K562 (cell line): ENCODE data around the gene CCL3. TPM values are rescaled to one million over a fixed set of nuclear protein-coding genes. Genes with fewer than 3 reads are reported as not detected.

Experiments
- ATAC-seq: fragments of 200-7000 bp; cut with Tn5 transposase; 3 replicates; pipeline ENCODE4 v1.9.1; 2020; ENCODE audit warnings: moderate library complexity
- BruUV-seq: library from RNA; stranded (reverse); fragments of 400-500 nt; replicated peaks from 2 replicates; lab custom pipeline; 2021; lab: Mats Ljungman, UMichigan
- CTCF ChIA-PET: fragments of 300-600 bp; formaldehyde crosslinking; extraction: SDS; loops from one replicate; lab custom pipeline; 2021; ENCODE audit warnings: low intra/inter-chr PET ratio; lab: Yijun Ruan, JAX
- POLR2A ChIA-PET: fragments of 300-600, 350-650 bp; sonication (Branson Sonifier 250); formaldehyde crosslinking; extraction: SDS; loops from one replicate; lab custom pipeline; 2021; ENCODE audit warnings: antibody characterized with exemption, inconsistent platforms; lab: Yijun Ruan, JAX
- DNase-seq, 4 experiments: peaks; one replicate each; pipeline versions ENCODE4 v3.0.0 to v3.0.0-alpha.2; 2011 to 2018; ENCODE audit warnings: low spot score in 3 of 4, mixed read lengths in 3 of 4; ENCODE audit errors: extremely low read depth in 1 of 4
- FAIRE-seq: peaks from 2 replicates; lab custom pipeline; 2011; peaks lifted over from hg19 to GRCh38; lab: Jason Lieb, UNC
- H2AFZ ChIP-seq: 2 replicates; pipeline ENCODE4 v1.6.0; 2011; ENCODE audit warnings: low read depth, low read length, control low read depth, inconsistent platforms
- H3K27ac ChIP-seq: fragments of 200-600 bp; 3 replicates; pipeline ENCODE4 v1.8.0; 2011; ENCODE audit warnings: low read depth, mild to moderate bottlenecking, control low read depth, inconsistent platforms, low read length, moderate library complexity, mixed read lengths; ENCODE audit errors: extremely low read depth
- H3K27me3 ChIP-seq, 2 experiments: fragments of 300-600 bp in 1 of 2; 2 replicates in 1 of 2; 3 replicates in 1 of 2; pipeline versions ENCODE4 v1.6.0 to v1.8.0; 2011; ENCODE audit warnings: inconsistent platforms in 2 of 2, low read length in 2 of 2, mild to moderate bottlenecking in 1 of 2, mixed read lengths in 1 of 2, moderate library complexity in 1 of 2; ENCODE audit not compliant: control insufficient read depth in 2 of 2, insufficient read depth in 2 of 2
- H3K36me3 ChIP-seq: fragments of 300-600 bp; 3 replicates; pipeline ENCODE4 v1.8.0; 2011; ENCODE audit warnings: mild to moderate bottlenecking, low read length, inconsistent platforms; ENCODE audit not compliant: control insufficient read depth, insufficient read depth
- H3K4me1 ChIP-seq, 2 experiments: fragments of 200-600 bp in 1 of 2; replicated peaks in 1 of 2; 2 replicates in 1 of 2; 3 replicates in 1 of 2; pipeline versions ENCODE4 v1.5.1 to v1.8.0; 2011; ENCODE audit warnings: inconsistent platforms in 2 of 2, low read length in 2 of 2, mild to moderate bottlenecking in 1 of 2, mixed read lengths in 1 of 2, moderate library complexity in 1 of 2; ENCODE audit not compliant: control insufficient read depth in 2 of 2, insufficient read depth in 2 of 2
- H3K4me2 ChIP-seq: 2 replicates; pipeline ENCODE4 v1.6.1; 2011; ENCODE audit warnings: low read length, control low read depth, inconsistent platforms, mixed read lengths; ENCODE audit not compliant: insufficient read depth
- H3K4me3 ChIP-seq: fragments of 200-600 bp; sonication (generic), shearing (Covaris generic); 2 replicates; pipeline ENCODE4 v1.5.1; 2016; ENCODE audit warnings: control low read depth, inconsistent platforms
- H3K79me2 ChIP-seq: fragments of 200-600 bp; 3 replicates; pipeline ENCODE4 v1.8.0; 2011; ENCODE audit warnings: low read length, inconsistent platforms; ENCODE audit not compliant: control insufficient read depth, insufficient read depth
- H3K9ac ChIP-seq, 2 experiments: 2 replicates each; pipeline versions ENCODE4 v1.6.0 to v1.6.1; 2011; ENCODE audit warnings: low read depth in 2 of 2, low read length in 2 of 2, control low read depth in 1 of 2, inconsistent platforms in 1 of 2, mild to moderate bottlenecking in 1 of 2, mixed read lengths in 1 of 2; ENCODE audit not compliant: insufficient read depth in 1 of 2
- H3K9me1 ChIP-seq: one replicate; pipeline ENCODE4 v1.6.0; 2011; ENCODE audit warnings: inconsistent platforms, mild to moderate bottlenecking, low read length, moderate library complexity; ENCODE audit not compliant: control insufficient read depth, insufficient read depth
- H3K9me3 ChIP-seq: replicated peaks from 2 replicates; pipeline ENCODE4 v1.5.1; 2011; ENCODE audit warnings: low read depth, low read length, inconsistent platforms; ENCODE audit not compliant: control insufficient read depth, insufficient read depth
- H4K20me1 ChIP-seq: replicated peaks from 2 replicates; pipeline ENCODE4 v1.6.1; 2011; ENCODE audit warnings: low read length, inconsistent platforms, mixed read lengths; ENCODE audit not compliant: control insufficient read depth, insufficient read depth
- CBX1 ChIP-seq: sonication (generic); IDR thresholded peaks from 2 replicates; pipeline ENCODE4 v1.6.1; 2016; ENCODE audit warnings: antibody characterized with exemption, low read depth, mild to moderate bottlenecking
- E2F6 ChIP-seq, 2 experiments: IDR thresholded peaks; 2 replicates each; pipeline ENCODE4 v1.6.1; 2011; ENCODE audit warnings: borderline replicate concordance in 1 of 2, control low read depth in 1 of 2, low read depth in 1 of 2, low read length in 1 of 2, mild to moderate bottlenecking in 1 of 2, mixed read lengths in 1 of 2, moderate library complexity in 1 of 2; ENCODE audit not compliant: insufficient read depth in 1 of 2, insufficient read length in 1 of 2, poor library complexity in 1 of 2, severe bottlenecking in 1 of 2; ENCODE audit errors: extremely low read depth in 1 of 2
- EHMT2 ChIP-seq: fragments of 450-650 bp; IDR thresholded peaks from 2 replicates; pipeline ENCODE4 v1.6.1; 2018; ENCODE audit warnings: antibody characterized with exemption
- FOXK2 ChIP-seq, 2 experiments: fragments of 450-650 bp; IDR thresholded peaks in 1 of 2; conservative IDR thresholded peaks in 1 of 2; 2 replicates each; pipeline ENCODE4 v1.6.1; 2016; ENCODE audit warnings: low read depth in 2 of 2, mild to moderate bottlenecking in 1 of 2
- KLF10 ChIP-seq: fragments of 250-450 bp; sonication (Bioruptor Pico); IDR thresholded peaks from 2 replicates; pipeline ENCODE4 v1.6.1; 2021; ENCODE audit warnings: matching md5 sums
- MYNN ChIP-seq, 2 experiments: sonication (generic); formaldehyde crosslinking in 1 of 2; IDR thresholded peaks; 2 replicates each; pipeline versions ENCODE4 v1.5.0 to v1.6.1; 2016 to 2020; ENCODE audit warnings: antibody characterized with exemption in 1 of 2, missing genetic modification reagents in 1 of 2
- NFIX ChIP-seq: fragments of 250-450 bp; sonication (Bioruptor Pico); IDR thresholded peaks from 2 replicates; pipeline ENCODE4 v1.4.0; 2020; ENCODE audit warnings: low read depth, mild to moderate bottlenecking, moderate library complexity
- PRPF4 ChIP-seq: fragments of 200-400 bp; formaldehyde crosslinking; IDR thresholded peaks from one replicate; pipeline ENCODE4 v1.6.1; 2017; ENCODE audit warnings: low read length, low read depth, mild to moderate bottlenecking; ENCODE audit not compliant: insufficient read depth, poor library complexity, severe bottlenecking
- SIN3B ChIP-seq: fragments of 450-650 bp; IDR thresholded peaks from 2 replicates; pipeline ENCODE4 v1.6.1; 2017; ENCODE audit warnings: low read depth, mild to moderate bottlenecking, moderate library complexity
- STAT5A ChIP-seq: IDR thresholded peaks from 2 replicates; pipeline ENCODE4 v1.6.1; 2012; ENCODE audit warnings: low read length, inconsistent platforms, borderline replicate concordance
- TEAD2 ChIP-seq: fragments of 450-650 bp; IDR thresholded peaks from 2 replicates; pipeline ENCODE4 v1.6.1; 2016; ENCODE audit warnings: missing genetic modification characterization, control low read depth, missing compliant biosample characterization
- ZC3H8 ChIP-seq: fragments of 450-650 bp; IDR thresholded peaks from 2 replicates; pipeline ENCODE4 v1.6.1; 2017
- ZNF143 ChIP-seq: sonication (generic); formaldehyde crosslinking; IDR thresholded peaks from 2 replicates; pipeline ENCODE4 v1.9.0; 2022; ENCODE audit warnings: mild to moderate bottlenecking, missing genetic modification reagents
- WGBS: fragments of 100-300 bp; shearing (Covaris generic); methylation state at CpG from one replicate; pipeline ENCODE4 v1.1.6; 2016; ENCODE audit warnings: low coverage, mixed read lengths; ENCODE audit not compliant: insufficient coverage; ENCODE audit errors: missing lambda C conversion rate; 5-methylcytosine and 5-hydroxymethylcytosine counted together
- in situ Hi-C: fragments of 300-500 bp; cut with MboI; formaldehyde crosslinking; loops from 4 replicates; pipeline ENCODE4 v1.15.0; 2018; ENCODE audit warnings: inconsistent platforms, mixed read lengths
- intact Hi-C: fragments of 100-400 bp; cut with micrococcal nuclease; formaldehyde crosslinking; loops from 2 replicates; pipeline ENCODE4 v1.14.2; 2022
- polyA plus RNA-seq, 8 experiments: library from polyadenylated mRNA; depleted of rRNA in 4 of 8; stranded (reverse) in 5 of 8; unstranded in 3 of 8; fragments of >200 nt; fragmentation: Nextera tagmentation in 2 of 8; fragmentation: Illumina TruSeq in 1 of 8; extraction: Ambion mirVana in 2 of 8; extraction: Trizol in 1 of 8; gene quantifications; 2 replicates each; pipeline versions ENCODE4 v1.2.1 to v1.2.3, GENCODE V29; 2011 to 2014; ENCODE audit warnings: inconsistent platforms in 1 of 8, missing spikeins in 1 of 8
- total RNA-seq, 7 experiments: library from RNA; depleted of rRNA in 6 of 7; stranded (reverse); fragments of >200 nt in 6 of 7; fragmentation: Illumina TruSeq in 2 of 7; extraction: Trizol in 2 of 7; gene quantifications; 2 replicates each; pipeline versions ENCODE4 v1.2.1 to v1.2.3, GENCODE V29; 2011 to 2021; ENCODE audit warnings: low replicate concordance in 1 of 7
- TF ChIP-seq, protein P1 (sequence below): fragments of 250-450 bp; sonication (Bioruptor Pico); IDR thresholded peaks from 2 replicates; pipeline ENCODE4 v1.4.0; 2020
- TF ChIP-seq, protein P2 (sequence below), 3 experiments: IDR thresholded peaks in 2 of 3; conservative IDR thresholded peaks in 1 of 3; 2 replicates each; pipeline ENCODE4 v1.5.1; 2011 to 2012; ENCODE audit warnings: low read length in 3 of 3, mild to moderate bottlenecking in 3 of 3, control low read depth in 2 of 3, improper control_type of control experiment in 1 of 3, inconsistent platforms in 1 of 3, low read depth in 1 of 3, mixed read lengths in 1 of 3, moderate library complexity in 1 of 3; ENCODE audit not compliant: insufficient read depth in 2 of 3

CCL3 gene
- total and polyA plus RNA-seq, 9 of the 15 experiments (the other 6 are each of a cell fraction or from before 2014, with no cell fraction given): 0.58 TPM; not detected in 8

GRCh38 chr17:36074365-36074764 lies 15.6 kb downstream of the CCL3 start (continued):
- TF ChIP-seq FOXK2 (conservative IDR thresholded peaks at IDR 0.05 in 1 of 2, IDR thresholded peaks at IDR 0.05 in 1 of 2; ENCODE audit: low read depth in 2 of 2): no peak
- no peak for TF ChIP-seq ZNF143 (CRISPR knock-in tag)
- no peak for TF ChIP-seq SIN3B
- TF ChIP-seq NFIX (CRISPR knock-in tag): no peak

- BruUV-seq: no TSS peak
- H4K20me1 ChIP-seq: no peaks in the 10 kb centered on the region
- H2AFZ ChIP-seq: no peak overlapping the region
- intact Hi-C loops: loop anchor here (5.0 to 10.0 kb wide), 2 partner anchors 105 to 228 kb away; no protein-coding TSS in a partner anchor
- WGBS: under 1% methylated on average over 12 of the region's 12 CpGs
- POLR2A ChIA-PET: no interaction called here
- DNase-seq (peak; percentile 78 to 80 (median 78)), ATAC-seq (peak; percentile 91), FAIRE-seq (no peak)
- H3K4me3 ChIP-seq: no peak overlapping the region
- H3K36me3 ChIP-seq: no peaks in the 10 kb centered on the region
- CTCF ChIA-PET: interaction anchor here (1.1 kb wide), 2 partner anchors 103 to 223 kb away, joined by 5 to 7 read pairs; no protein-coding TSS in a partner anchor
- no peak overlapping the region for H3K9ac ChIP-seq
- H3K4me1 ChIP-seq: no peaks in the 10 kb centered on the region; a peak in 1 of 5 replicates
- H3K9me1 ChIP-seq: no peaks in the 10 kb centered on the region
- no peak overlapping the region for H3K27ac ChIP-seq
- H3K79me2 ChIP-seq: no peaks in the 10 kb centered on the region
- H3K27me3 ChIP-seq: peaks cover 2 to 14% of the 10 kb centered on the region in 2 experiments; a peak in 4 of 5 replicates
- in situ Hi-C loops: no loop called here
- no peaks in the 10 kb centered on the region for H3K9me3 ChIP-seq
- no peak overlapping the region for H3K4me2 ChIP-seq
- TF ChIP-seq, protein P1, sequence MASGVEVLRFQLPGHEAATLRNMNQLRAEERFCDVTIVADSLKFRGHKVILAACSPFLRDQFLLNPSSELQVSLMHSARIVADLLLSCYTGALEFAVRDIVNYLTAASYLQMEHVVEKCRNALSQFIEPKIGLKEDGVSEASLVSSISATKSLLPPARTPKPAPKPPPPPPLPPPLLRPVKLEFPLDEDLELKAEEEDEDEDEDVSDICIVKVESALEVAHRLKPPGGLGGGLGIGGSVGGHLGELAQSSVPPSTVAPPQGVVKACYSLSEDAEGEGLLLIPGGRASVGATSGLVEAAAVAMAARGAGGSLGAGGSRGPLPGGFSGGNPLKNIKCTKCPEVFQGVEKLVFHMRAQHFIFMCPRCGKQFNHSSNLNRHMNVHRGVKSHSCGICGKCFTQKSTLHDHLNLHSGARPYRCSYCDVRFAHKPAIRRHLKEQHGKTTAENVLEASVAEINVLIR (CRISPR knock-in tag): no peak
- no peak for TF ChIP-seq MYNN (IDR thresholded peaks at IDR 0.05)
- no peak for TF ChIP-seq MYNN (CRISPR knock-in tag; IDR thresholded peaks at IDR 0.05)
- TF ChIP-seq, protein P2, sequence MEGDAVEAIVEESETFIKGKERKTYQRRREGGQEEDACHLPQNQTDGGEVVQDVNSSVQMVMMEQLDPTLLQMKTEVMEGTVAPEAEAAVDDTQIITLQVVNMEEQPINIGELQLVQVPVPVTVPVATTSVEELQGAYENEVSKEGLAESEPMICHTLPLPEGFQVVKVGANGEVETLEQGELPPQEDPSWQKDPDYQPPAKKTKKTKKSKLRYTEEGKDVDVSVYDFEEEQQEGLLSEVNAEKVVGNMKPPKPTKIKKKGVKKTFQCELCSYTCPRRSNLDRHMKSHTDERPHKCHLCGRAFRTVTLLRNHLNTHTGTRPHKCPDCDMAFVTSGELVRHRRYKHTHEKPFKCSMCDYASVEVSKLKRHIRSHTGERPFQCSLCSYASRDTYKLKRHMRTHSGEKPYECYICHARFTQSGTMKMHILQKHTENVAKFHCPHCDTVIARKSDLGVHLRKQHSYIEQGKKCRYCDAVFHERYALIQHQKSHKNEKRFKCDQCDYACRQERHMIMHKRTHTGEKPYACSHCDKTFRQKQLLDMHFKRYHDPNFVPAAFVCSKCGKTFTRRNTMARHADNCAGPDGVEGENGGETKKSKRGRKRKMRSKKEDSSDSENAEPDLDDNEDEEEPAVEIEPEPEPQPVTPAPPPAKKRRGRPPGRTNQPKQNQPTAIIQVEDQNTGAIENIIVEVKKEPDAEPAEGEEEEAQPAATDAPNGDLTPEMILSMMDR (IDR thresholded peaks at IDR 0.05 in 2 of 3, conservative IDR thresholded peaks at IDR 0.05 in 1 of 3; ENCODE audit: insufficient read depth in 2 of 3, low read depth in 1 of 3, low read length in 3 of 3): peak; percentile 73 to 87 (median 82)
- TF ChIP-seq KLF10: no peak
- no peak for TF ChIP-seq ZC3H8
- TF ChIP-seq TEAD2 (tag): no peak
- no peak for TF ChIP-seq STAT5A
- TF ChIP-seq E2F6 (IDR thresholded peaks at IDR 0.05; ENCODE audit: borderline replicate concordance in 1 of 2, extremely low read depth in 1 of 2, insufficient read depth in 1 of 2, insufficient read length in 1 of 2, low read depth in 1 of 2, low read length in 1 of 2, poor library complexity in 1 of 2, severe bottlenecking in 1 of 2): no peak
- no peak for TF ChIP-seq PRPF4
- peak; percentile 59; the same call in 1 of the 2 replicates for TF ChIP-seq EHMT2
- TF ChIP-seq CBX1: no peak
Measured at GRCh38 chr17:36072431-36073121, 17.4 kb downstream of the CCL3 start.
